GM12864 (cell line): ENCODE measurements around the gene PDE4B.
"Not testable (repeated sequence)": the region's sequence is repeated elsewhere in the genome, so short reads cannot be mapped to it uniquely, and the experiment has no call there.

Source experiments
- DNase-seq: peaks from one replicate; pipeline ENCODE4 v3.0.0-alpha.2; 2011; ENCODE audit warnings: low read depth
- H3K4me3 ChIP-seq: 2 replicates; pipeline ENCODE4 v1.5.1; 2011; ENCODE audit warnings: mild to moderate bottlenecking, low read depth, low read length, control low read depth
- CTCF ChIP-seq: IDR thresholded peaks from 2 replicates; pipeline ENCODE4 v1.5.1; 2011; ENCODE audit warnings: low read depth, mild to moderate bottlenecking, moderate library complexity, low read length, control low read depth, inconsistent platforms; ENCODE audit errors: missing control alignments

PDE4B gene

GRCh38 chr1:65998763-65999583 lies 206.3 kb downstream of the PDE4B start:
- H3K4me3 ChIP-seq: no peak overlapping the region
- no peak for TF ChIP-seq CTCF
- DNase-seq: no peak

- no peak for DNase-seq
- TF ChIP-seq CTCF: no peak
- H3K4me3 ChIP-seq: no peak overlapping the region
Observed at GRCh38 chr1:66000033-66000637, 207.4 kb downstream of the PDE4B start.

GRCh38 chr1:66003690-66004089 lies 211.0 kb downstream of the PDE4B start:
- DNase-seq: no peak
- no peak for TF ChIP-seq CTCF
- H3K4me3 ChIP-seq: no peak overlapping the region

GRCh38 chr1:66006534-66006933 lies 213.8 kb downstream of the PDE4B start:
- DNase-seq, H3K4me3 ChIP-seq: not testable (repeated sequence)

GRCh38 chr1:66012106-66012784 lies 219.6 kb downstream of the PDE4B start:
- no peak for TF ChIP-seq CTCF
- DNase-seq: no peak
- no peak overlapping the region for H3K4me3 ChIP-seq

- no peak for TF ChIP-seq CTCF
- no peak for DNase-seq
- no peak overlapping the region for H3K4me3 ChIP-seq
Observed at GRCh38 chr1:66013371-66013770, 220.7 kb downstream of the PDE4B start.

GRCh38 chr1:66022904-66023620 lies 230.4 kb downstream of the PDE4B start:
- H3K4me3 ChIP-seq: no peak overlapping the region
- no peak for TF ChIP-seq CTCF
- DNase-seq: no peak
